Measurements from ENCODE around the gene PTPRD. TPM values are rescaled to one million over a fixed set of nuclear protein-coding genes. Genes with fewer than 3 reads are reported as not detected.

The PTPRD gene
- total RNA-seq, 1 experiment from 2014 or later, result 69.6 TPM

GRCh38 chr9:8736805-8737204, 1876.0 kb downstream of the PTPRD start:
- H3K4me3 Mint-ChIP-seq, result no peak overlapping the region
- no peak for ATAC-seq

GRCh38 chr9:8734760-8735159, 1878.0 kb downstream of the PTPRD start:
- DNase-seq (ENCODE audit: low spot score) (peak; percentile 40), ATAC-seq (peak; percentile 72)
- CTCF ChIA-PET, result interaction anchor here (0.6 to 1.1 kb wide), 2 partner anchors 13 to 161 kb away, joined by 4 to 5 read pairs; no protein-coding TSS in a partner anchor
- Mint-ChIP-seq H3K4me3 (no peak overlapping the region; the same call in 1 of the 2 replicates), H3K9me3 (peaks cover 2% of the 10 kb centered on the region; the same call in 1 of the 2 replicates), H3K36me3 (no peaks in the 10 kb centered on the region), H3K4me1 (peaks cover 58% of the 10 kb centered on the region), H3K27ac (peak overlapping the region; percentile 95), H3K27me3 (ENCODE audit: low read depth) (no peaks in the 10 kb centered on the region)
- TF ChIP-seq GRHL2 (CRISPR knock-in tag; IDR thresholded peaks at IDR 0.05; ENCODE audit: insufficient replicate concordance, severe bottlenecking) (no peak), MXD4 (CRISPR knock-in tag; IDR thresholded peaks at IDR 0.05; ENCODE audit: borderline replicate concordance) (no peak), ZNF425 (CRISPR knock-in tag; conservative IDR thresholded peaks at IDR 0.05) (no peak), TEAD1 (CRISPR knock-in tag; IDR thresholded peaks at IDR 0.05) (no peak), OVOL2 (CRISPR knock-in tag; IDR thresholded peaks at IDR 0.05; ENCODE audit: borderline replicate concordance) (no peak), ERG (CRISPR knock-in tag; IDR thresholded peaks at IDR 0.05) (no peak), CTCF (IDR thresholded peaks at IDR 0.05) (no peak), RORB (CRISPR knock-in tag; IDR thresholded peaks at IDR 0.05) (no peak), ZNF416 (CRISPR knock-in tag; IDR thresholded peaks at IDR 0.05) (no peak), NFYB (CRISPR knock-in tag; conservative IDR thresholded peaks at IDR 0.05; ENCODE audit: low read depth) (no peak), IRF1 (CRISPR knock-in tag; IDR thresholded peaks at IDR 0.05) (no peak), JUN (CRISPR knock-in tag; IDR thresholded peaks at IDR 0.05) (no peak)
- POLR2A ChIA-PET, result no interaction called here

More at GRCh38 chr9:8736805-8737204, 1876.0 kb downstream of the PTPRD start:
- H3K36me3 Mint-ChIP-seq, result no peaks in the 10 kb centered on the region
- POLR2A ChIA-PET, result no interaction called here
- TF ChIP-seq FOXK1 (CRISPR knock-in tag; IDR thresholded peaks at IDR 0.05), result no peak
- TF ChIP-seq AR (CRISPR knock-in tag; IDR thresholded peaks at IDR 0.05), result no peak
- no peak for TF ChIP-seq RELA (CRISPR knock-in tag; IDR thresholded peaks at IDR 0.05; ENCODE audit: borderline replicate concordance)
- TF ChIP-seq ZBTB43 (CRISPR knock-in tag; IDR thresholded peaks at IDR 0.05), result no peak
- TF ChIP-seq CREM (CRISPR knock-in tag; IDR thresholded peaks at IDR 0.05), result no peak
- peaks cover 7% of the 10 kb centered on the region; the same call in 1 of the 2 replicates for H3K9me3 Mint-ChIP-seq
- no peaks in the 10 kb centered on the region for H3K27me3 Mint-ChIP-seq (ENCODE audit: low read depth)
- no peak overlapping the region for H3K27ac Mint-ChIP-seq
- no peak for DNase-seq (ENCODE audit: low spot score)
- peaks cover 54% of the 10 kb centered on the region for H3K4me1 Mint-ChIP-seq
- CTCF ChIA-PET, result no interaction called here
